ENCODE data around the gene MFSD8. TPM values are rescaled to one million over a fixed set of nuclear protein-coding genes. Genes with fewer than 3 reads are reported as not detected.

MFSD8 gene, protein sequence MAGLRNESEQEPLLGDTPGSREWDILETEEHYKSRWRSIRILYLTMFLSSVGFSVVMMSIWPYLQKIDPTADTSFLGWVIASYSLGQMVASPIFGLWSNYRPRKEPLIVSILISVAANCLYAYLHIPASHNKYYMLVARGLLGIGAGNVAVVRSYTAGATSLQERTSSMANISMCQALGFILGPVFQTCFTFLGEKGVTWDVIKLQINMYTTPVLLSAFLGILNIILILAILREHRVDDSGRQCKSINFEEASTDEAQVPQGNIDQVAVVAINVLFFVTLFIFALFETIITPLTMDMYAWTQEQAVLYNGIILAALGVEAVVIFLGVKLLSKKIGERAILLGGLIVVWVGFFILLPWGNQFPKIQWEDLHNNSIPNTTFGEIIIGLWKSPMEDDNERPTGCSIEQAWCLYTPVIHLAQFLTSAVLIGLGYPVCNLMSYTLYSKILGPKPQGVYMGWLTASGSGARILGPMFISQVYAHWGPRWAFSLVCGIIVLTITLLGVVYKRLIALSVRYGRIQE
- 13.4 to 17.6 TPM (median 15.0 TPM) in 3 replicates for total RNA-seq (2021)
- percentile 81 among the genes with signal in this experiment for Bru-seq, nascent RNA
- long read RNA-seq, experiment 1, full-length matches to known transcripts, result 31 of 76 reads
- long read RNA-seq, experiment 1, partial matches to known transcripts, result 19 of 76 reads
- long read RNA-seq, experiment 1, other reads (novel, unspliced or antisense), result 26 of 76 reads
- long read RNA-seq, experiment 2, full-length matches to known transcripts, result 1 of 15 reads
- long read RNA-seq, experiment 2, partial matches to known transcripts, result 3 of 15 reads
- long read RNA-seq, experiment 2, other reads (novel, unspliced or antisense), result 11 of 15 reads
- long read RNA-seq, experiment 3, full-length matches to known transcripts, result 10 of 18 reads
- long read RNA-seq, experiment 3, partial matches to known transcripts, result 5 of 18 reads
- long read RNA-seq, experiment 3, other reads (novel, unspliced or antisense), result 3 of 18 reads

DNA sequence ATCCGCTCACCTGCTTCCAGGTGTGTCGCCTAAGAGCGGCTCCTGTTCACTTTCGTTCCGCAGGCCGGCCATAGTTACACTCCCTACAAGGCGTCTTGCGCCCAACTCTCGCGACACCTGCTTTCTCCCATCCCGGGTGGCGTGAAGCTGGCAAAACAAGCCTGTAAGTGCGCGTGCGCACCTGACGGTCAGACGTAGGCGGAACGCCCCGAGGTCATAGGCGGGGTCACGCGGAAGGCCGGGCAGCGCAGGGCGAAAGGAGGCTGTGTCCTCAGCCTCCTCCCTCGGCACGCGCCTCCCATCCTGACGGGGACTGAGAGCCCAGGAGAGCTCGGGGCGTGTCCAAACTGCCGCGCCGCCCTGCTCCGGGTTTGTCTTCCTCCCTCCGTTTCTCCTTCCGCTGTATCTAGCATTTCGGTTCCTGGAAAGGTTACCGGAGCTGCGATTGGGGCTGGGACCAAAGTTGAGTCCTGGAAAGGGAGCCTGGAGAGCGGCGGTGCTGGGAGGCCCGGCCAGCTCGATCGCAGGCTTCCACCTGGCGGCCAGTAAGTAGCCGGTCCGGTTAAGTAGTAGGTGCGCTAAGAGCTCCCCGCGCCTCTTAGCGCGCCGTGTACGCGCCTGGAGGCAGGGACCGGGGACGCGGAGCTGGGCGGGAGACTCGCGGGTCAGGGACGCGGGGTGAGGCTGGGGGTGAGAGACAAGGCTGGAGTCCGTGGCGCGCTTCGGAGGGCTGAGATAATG lies at the start of gene MFSD8, which contains the start of gene ABHD18:
MFSD8 (minus strand) TSS at position 112 of the 741 bp plus-strand sequence; CDS start at position 72, 40 bp downstream.
ABHD18 (plus strand) TSS at position 345 of the 741 bp plus-strand sequence. CDS start 17,550 bp downstream, outside the sequence.
- Mint-ChIP-seq H3K9me3 (no peaks in the 10 kb centered on the region), H3K4me1 (peaks cover 14% of the 10 kb centered on the region), H3K4me3 (peak within 1 kb of the TSS; percentile 91), H3K27ac (peak within 1 kb of the TSS; percentile 97), H3K27me3 (ENCODE audit: low read depth) (no peaks in the 10 kb centered on the region), H3K36me3 (peaks cover 11% of the 10 kb centered on the region)
- DNase-seq (ENCODE audit: low spot score), result peak; percentile 99
- CTCF ChIA-PET, result interaction anchor here (0.5 to 2.6 kb wide), 18 partner anchors 9 to 183 kb away, joined by 3 to 35 read pairs (median 4); partner anchors contain the start of genes HSPA4L, LARP1B and PLK4
- ATAC-seq, result peak; percentile 95
- POLR2A ChIA-PET, result interaction anchor here (0.6 to 2.8 kb wide), 10 partner anchors 9 to 183 kb away, joined by 3 to 53 read pairs (median 4); partner anchors contain the start of genes HSPA4L, LARP1B and PLK4
- TF ChIP-seq, protein P1, sequence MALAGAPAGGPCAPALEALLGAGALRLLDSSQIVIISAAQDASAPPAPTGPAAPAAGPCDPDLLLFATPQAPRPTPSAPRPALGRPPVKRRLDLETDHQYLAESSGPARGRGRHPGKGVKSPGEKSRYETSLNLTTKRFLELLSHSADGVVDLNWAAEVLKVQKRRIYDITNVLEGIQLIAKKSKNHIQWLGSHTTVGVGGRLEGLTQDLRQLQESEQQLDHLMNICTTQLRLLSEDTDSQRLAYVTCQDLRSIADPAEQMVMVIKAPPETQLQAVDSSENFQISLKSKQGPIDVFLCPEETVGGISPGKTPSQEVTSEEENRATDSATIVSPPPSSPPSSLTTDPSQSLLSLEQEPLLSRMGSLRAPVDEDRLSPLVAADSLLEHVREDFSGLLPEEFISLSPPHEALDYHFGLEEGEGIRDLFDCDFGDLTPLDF (CRISPR knock-in tag; IDR thresholded peaks at IDR 0.05), result no peak
- TF ChIP-seq, protein P2, sequence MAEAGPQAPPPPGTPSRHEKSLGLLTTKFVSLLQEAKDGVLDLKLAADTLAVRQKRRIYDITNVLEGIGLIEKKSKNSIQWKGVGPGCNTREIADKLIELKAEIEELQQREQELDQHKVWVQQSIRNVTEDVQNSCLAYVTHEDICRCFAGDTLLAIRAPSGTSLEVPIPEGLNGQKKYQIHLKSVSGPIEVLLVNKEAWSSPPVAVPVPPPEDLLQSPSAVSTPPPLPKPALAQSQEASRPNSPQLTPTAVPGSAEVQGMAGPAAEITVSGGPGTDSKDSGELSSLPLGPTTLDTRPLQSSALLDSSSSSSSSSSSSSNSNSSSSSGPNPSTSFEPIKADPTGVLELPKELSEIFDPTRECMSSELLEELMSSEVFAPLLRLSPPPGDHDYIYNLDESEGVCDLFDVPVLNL (CRISPR knock-in tag; IDR thresholded peaks at IDR 0.05; ENCODE audit: borderline replicate concordance, low read depth), result no peak
- TF ChIP-seq CREB1 (CRISPR knock-in tag; IDR thresholded peaks at IDR 0.05), result no peak
- no peak for TF ChIP-seq ZNF138 (CRISPR knock-in tag; conservative IDR thresholded peaks at IDR 0.05)
- TF ChIP-seq ZNF121 (CRISPR knock-in tag; IDR thresholded peaks at IDR 0.05), result no peak
- TF ChIP-seq, protein P3, sequence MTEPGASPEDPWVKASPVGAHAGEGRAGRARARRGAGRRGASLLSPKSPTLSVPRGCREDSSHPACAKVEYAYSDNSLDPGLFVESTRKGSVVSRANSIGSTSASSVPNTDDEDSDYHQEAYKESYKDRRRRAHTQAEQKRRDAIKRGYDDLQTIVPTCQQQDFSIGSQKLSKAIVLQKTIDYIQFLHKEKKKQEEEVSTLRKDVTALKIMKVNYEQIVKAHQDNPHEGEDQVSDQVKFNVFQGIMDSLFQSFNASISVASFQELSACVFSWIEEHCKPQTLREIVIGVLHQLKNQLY (CRISPR knock-in tag; IDR thresholded peaks at IDR 0.05), result no peak
- TF ChIP-seq, protein P4, sequence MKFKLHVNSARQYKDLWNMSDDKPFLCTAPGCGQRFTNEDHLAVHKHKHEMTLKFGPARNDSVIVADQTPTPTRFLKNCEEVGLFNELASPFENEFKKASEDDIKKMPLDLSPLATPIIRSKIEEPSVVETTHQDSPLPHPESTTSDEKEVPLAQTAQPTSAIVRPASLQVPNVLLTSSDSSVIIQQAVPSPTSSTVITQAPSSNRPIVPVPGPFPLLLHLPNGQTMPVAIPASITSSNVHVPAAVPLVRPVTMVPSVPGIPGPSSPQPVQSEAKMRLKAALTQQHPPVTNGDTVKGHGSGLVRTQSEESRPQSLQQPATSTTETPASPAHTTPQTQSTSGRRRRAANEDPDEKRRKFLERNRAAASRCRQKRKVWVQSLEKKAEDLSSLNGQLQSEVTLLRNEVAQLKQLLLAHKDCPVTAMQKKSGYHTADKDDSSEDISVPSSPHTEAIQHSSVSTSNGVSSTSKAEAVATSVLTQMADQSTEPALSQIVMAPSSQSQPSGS (CRISPR knock-in tag; IDR thresholded peaks at IDR 0.05; ENCODE audit: borderline replicate concordance, low read depth), result no peak
- no peak for TF ChIP-seq RORB (CRISPR knock-in tag; IDR thresholded peaks at IDR 0.05)
- TF ChIP-seq, protein P5, sequence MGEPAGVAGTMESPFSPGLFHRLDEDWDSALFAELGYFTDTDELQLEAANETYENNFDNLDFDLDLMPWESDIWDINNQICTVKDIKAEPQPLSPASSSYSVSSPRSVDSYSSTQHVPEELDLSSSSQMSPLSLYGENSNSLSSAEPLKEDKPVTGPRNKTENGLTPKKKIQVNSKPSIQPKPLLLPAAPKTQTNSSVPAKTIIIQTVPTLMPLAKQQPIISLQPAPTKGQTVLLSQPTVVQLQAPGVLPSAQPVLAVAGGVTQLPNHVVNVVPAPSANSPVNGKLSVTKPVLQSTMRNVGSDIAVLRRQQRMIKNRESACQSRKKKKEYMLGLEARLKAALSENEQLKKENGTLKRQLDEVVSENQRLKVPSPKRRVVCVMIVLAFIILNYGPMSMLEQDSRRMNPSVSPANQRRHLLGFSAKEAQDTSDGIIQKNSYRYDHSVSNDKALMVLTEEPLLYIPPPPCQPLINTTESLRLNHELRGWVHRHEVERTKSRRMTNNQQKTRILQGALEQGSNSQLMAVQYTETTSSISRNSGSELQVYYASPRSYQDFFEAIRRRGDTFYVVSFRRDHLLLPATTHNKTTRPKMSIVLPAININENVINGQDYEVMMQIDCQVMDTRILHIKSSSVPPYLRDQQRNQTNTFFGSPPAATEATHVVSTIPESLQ (CRISPR knock-in tag; IDR thresholded peaks at IDR 0.05), result no peak
- peak; percentile 61 for TF ChIP-seq TEAD1 (CRISPR knock-in tag; IDR thresholded peaks at IDR 0.05)
- 0 out of 2 replicates have a peak, but pooled peaks have one; percentile 64 for TF ChIP-seq NR2C2 (CRISPR knock-in tag; IDR thresholded peaks at IDR 0.05)
- TF ChIP-seq ZNF317 (CRISPR knock-in tag; IDR thresholded peaks at IDR 0.05; ENCODE audit: borderline replicate concordance, low read depth), result no peak
- TF ChIP-seq, protein P6, sequence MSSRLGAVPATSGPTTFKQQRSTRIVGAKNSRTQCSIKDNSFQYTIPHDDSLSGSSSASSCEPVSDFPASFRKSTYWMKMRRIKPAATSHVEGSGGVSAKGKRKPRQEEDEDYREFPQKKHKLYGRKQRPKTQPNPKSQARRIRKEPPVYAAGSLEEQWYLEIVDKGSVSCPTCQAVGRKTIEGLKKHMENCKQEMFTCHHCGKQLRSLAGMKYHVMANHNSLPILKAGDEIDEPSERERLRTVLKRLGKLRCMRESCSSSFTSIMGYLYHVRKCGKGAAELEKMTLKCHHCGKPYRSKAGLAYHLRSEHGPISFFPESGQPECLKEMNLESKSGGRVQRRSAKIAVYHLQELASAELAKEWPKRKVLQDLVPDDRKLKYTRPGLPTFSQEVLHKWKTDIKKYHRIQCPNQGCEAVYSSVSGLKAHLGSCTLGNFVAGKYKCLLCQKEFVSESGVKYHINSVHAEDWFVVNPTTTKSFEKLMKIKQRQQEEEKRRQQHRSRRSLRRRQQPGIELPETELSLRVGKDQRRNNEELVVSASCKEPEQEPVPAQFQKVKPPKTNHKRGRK (CRISPR knock-in tag; IDR thresholded peaks at IDR 0.05; ENCODE audit: borderline replicate concordance), result no peak
- TF ChIP-seq, protein P7, sequence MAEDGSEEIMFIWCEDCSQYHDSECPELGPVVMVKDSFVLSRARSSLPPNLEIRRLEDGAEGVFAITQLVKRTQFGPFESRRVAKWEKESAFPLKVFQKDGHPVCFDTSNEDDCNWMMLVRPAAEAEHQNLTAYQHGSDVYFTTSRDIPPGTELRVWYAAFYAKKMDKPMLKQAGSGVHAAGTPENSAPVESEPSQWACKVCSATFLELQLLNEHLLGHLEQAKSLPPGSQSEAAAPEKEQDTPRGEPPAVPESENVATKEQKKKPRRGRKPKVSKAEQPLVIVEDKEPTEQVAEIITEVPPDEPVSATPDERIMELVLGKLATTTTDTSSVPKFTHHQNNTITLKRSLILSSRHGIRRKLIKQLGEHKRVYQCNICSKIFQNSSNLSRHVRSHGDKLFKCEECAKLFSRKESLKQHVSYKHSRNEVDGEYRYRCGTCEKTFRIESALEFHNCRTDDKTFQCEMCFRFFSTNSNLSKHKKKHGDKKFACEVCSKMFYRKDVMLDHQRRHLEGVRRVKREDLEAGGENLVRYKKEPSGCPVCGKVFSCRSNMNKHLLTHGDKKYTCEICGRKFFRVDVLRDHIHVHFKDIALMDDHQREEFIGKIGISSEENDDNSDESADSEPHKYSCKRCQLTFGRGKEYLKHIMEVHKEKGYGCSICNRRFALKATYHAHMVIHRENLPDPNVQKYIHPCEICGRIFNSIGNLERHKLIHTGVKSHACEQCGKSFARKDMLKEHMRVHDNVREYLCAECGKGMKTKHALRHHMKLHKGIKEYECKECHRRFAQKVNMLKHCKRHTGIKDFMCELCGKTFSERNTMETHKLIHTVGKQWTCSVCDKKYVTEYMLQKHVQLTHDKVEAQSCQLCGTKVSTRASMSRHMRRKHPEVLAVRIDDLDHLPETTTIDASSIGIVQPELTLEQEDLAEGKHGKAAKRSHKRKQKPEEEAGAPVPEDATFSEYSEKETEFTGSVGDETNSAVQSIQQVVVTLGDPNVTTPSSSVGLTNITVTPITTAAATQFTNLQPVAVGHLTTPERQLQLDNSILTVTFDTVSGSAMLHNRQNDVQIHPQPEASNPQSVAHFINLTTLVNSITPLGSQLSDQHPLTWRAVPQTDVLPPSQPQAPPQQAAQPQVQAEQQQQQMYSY (CRISPR knock-in tag; IDR thresholded peaks at IDR 0.05), result no peak
- TF ChIP-seq SMAD3 (CRISPR knock-in tag; IDR thresholded peaks at IDR 0.05; ENCODE audit: borderline replicate concordance), result peak; percentile 89; the same call in 1 of the 2 replicates
- TF ChIP-seq CREM (CRISPR knock-in tag; IDR thresholded peaks at IDR 0.05), result 0 out of 2 replicates have a peak, but pooled peaks have one; percentile 21
- peak; percentile 82 for TF ChIP-seq GABPB1 (CRISPR knock-in tag; IDR thresholded peaks at IDR 0.05)
- TF ChIP-seq GTF2I (CRISPR knock-in tag; conservative IDR thresholded peaks at IDR 0.05), result no peak
- TF ChIP-seq MYBL2 (CRISPR knock-in tag; IDR thresholded peaks at IDR 0.05), result peak; percentile 22; the same call in 1 of the 2 replicates

Data from WTC11 (cell line).